HG02973 (cell line): ENCODE results near the gene HHAT.

Source experiments
- ATAC-seq: cut with Tn5 transposase; IDR thresholded peaks from one replicate; pipeline ENCODE4 v1.9.1; 2021; ENCODE audit warnings: moderate library complexity; ENCODE audit not compliant: unreplicated experiment

The HHAT gene

GRCh38 chr1:210477328-210477924 lies 148.7 kb downstream of the HHAT start:
- ATAC-seq, result no peak

DNA sequence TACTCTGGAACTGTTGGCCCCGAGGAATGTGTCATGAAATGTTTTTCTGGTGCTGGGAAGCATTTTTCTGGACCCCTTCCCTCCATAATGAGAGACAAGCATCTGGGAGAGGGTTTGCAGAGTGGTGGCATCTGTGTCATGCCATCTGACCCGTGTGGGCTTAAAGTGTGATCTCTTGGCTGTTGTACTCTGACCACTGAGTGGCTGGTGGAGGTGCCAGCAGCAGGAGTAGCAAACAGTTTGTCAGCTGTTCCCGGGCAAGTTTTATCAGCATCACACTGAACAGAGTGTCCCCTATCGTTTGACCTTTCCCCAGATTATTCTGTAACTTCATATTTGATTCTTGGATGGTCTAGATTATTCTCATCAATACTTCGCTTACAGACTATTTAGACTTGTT lies 150.1 kb downstream of the HHAT start:
- ATAC-seq, result no peak

DNA sequence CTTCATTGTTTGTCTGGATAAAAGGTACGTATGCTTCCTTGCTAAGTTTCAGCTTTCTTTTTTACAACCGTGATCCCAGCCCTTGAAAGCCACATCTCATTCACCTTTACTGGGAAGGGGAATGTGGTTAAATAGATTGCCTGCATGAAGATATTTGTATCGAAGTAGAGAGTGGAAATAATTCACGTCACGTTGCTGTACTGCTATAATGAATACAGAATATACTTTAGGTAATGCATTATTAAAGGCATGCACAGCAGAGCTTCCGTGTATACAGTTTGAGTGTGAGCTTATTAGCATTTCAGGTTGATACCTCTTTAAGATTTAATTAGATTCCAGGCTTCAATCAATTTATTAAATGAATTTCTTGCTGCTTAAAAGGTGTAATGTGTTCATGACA lies 153.8 kb downstream of the HHAT start:
- no peak for ATAC-seq

- ATAC-seq, result no peak
Measured at GRCh38 chr1:210482945-210483617, 154.4 kb downstream of the HHAT start.

DNA sequence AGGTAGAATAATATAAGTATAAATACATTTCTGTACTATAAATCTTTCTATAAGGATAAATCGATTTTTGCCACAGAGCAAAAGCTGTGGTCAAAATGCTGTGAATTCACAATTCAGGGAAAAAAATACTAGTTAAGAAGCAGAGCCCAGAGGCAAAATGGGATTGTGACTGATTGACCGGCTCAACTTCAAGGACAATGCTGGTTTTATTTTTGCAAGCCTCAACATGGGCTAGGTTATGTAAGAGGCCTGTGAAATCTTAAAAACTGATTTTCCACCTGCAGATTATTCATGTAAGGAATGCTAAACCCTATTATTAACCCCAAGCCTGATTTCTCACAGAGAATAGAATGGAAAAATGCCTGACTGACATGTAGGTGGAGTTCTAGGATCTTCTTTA lies 155.1 kb downstream of the HHAT start:
- no peak for ATAC-seq

DNA sequence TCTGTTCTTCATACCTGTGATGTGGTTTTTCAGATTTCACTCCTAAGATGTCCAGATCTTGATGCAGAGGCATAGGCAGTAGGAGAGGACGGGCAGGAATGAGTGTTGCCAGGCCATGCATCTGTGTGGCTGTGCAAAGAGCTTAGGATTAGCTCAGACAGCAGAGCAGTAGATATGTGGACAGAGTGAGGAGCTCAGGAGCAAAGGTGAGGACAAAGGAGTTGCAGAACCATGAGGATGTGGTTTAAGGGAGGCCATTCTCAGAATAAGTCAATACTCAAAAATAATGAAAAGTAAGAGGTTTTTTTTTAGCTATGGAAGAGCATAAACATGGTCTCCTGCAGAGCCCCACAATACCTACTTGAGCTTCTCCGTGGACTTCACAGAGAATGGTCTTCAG lies 158.3 kb downstream of the HHAT start:
- no peak for ATAC-seq

GRCh38 chr1:210489491-210489890 lies 160.8 kb downstream of the HHAT start:
- ATAC-seq, result no peak

DNA sequence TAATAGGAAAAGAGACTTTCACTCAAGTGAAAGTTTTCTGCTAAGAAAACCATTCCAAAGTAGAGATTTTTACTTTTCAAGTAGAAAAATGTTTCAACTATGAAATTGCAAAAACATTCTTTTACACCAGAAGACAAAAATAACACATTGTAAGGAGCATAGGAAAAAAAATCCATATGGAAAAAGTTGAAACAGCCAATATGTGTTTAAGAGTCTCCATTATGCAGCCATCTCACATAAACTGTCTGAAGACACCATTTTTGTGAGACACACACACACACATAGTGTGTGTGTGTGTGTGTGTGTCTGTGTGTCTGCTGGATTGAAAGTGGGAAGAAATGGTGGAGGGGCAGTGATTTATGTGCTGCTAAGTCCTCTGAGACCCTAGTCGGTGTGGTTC lies 162.1 kb downstream of the HHAT start:
- ATAC-seq, result no peak

- ATAC-seq, result no peak
Measured at GRCh38 chr1:210496063-210496462, 167.4 kb downstream of the HHAT start.

DNA sequence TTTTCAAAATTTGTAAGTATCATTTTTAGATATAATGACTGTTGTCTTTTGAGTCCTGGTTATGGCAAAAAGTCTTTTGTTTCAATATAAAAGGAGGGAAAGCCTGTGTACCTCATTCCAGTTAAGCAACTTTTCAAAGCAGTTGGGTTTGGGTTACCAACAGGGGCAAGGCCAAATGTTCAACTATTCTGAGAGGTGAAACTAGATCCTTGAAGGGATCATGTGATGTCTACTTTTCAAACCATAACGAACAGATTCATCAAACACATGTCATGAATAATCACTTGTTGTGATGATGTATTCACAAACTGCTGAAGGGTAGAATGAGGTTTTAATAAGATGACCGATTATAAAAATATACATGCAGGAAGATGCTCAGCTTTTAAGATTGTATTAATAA lies 171.3 kb downstream of the HHAT start:
- no peak for ATAC-seq

DNA sequence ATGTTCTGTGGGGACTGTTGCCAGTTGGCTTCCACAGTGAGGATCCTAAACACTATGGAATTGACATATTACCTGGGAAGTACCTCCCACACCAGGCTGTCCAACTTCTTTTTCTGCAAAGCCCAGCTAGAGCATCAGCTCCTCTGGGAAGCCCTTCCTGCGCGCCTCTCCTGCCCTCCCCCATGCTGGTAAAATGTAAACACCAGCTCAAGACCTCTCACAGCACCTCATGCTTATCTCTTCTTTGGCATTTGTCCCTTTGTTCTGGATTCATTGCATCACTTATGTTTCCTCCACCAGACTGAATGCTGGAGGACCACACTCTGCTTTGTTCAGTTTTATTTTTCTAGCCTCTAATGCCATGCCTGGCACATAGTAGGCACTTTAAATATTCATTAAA lies 172.1 kb downstream of the HHAT start:
- no peak for ATAC-seq

DNA sequence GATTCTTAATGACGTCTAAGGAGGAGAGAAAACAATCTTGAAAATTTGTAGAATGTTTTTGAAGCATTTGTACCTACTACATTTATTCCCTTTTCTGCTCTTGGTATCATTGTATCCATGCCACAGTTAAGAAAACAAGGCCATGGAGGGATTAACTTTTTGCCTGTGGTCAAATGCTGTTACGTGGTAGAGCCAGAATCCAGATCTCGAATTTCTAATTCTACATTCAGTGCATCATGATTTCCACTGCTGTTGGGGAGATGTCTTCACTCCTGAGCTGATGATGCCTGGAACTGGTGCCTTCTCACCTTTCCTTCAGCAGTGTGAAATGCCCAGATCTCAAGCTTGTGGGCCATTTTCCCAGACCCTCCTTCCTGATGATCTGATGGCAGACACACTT lies 175.6 kb downstream of the HHAT start:
- ATAC-seq, result no peak

GRCh38 chr1:210505601-210506496 lies 177.1 kb downstream of the HHAT start:
- no peak for ATAC-seq

- ATAC-seq, result no peak
Measured at GRCh38 chr1:210506689-210507088, 178.0 kb downstream of the HHAT start.

- ATAC-seq, result no peak
Measured at GRCh38 chr1:210516092-210516656, 187.5 kb downstream of the HHAT start.

- no peak for ATAC-seq
Measured at GRCh38 chr1:210516697-210517459, 188.2 kb downstream of the HHAT start.

GRCh38 chr1:210523830-210524229 lies 195.1 kb downstream of the HHAT start:
- no peak for ATAC-seq

DNA sequence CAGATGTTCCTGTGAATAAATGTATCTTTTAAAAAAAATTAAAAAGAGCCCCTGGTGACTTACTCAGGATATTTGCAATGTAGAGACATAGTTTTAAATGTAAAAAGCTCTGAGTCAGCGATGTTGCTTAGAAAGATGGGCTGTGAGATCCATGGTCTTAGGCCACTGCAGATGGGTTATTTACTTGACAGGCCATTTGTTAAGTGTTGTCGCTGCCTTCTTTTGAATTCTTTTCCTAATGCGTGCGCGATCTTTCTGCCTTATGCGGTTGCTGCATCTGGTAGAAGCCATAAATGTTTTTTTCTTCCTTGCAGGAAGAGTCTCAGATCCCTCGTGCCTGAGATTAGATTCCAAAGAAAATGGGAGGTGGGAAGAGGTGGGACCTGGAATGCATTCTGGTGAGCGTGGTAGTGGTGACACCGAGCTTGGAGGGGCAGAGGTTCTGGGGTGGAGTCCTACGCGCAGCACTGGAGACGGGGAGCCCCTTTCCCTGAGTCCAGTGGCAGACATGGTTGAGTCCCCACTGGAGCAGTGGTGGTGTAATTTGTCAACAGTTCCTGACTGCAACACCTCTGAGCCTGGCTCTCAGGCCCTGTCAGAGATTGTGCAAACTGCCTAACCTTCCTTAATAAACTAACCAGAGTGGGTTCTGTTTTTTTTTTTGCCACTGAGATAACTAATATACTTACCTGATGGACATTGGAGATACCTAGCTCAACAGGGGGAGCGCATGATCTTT lies 197.2 kb downstream of the HHAT start:
- no peak for ATAC-seq

DNA sequence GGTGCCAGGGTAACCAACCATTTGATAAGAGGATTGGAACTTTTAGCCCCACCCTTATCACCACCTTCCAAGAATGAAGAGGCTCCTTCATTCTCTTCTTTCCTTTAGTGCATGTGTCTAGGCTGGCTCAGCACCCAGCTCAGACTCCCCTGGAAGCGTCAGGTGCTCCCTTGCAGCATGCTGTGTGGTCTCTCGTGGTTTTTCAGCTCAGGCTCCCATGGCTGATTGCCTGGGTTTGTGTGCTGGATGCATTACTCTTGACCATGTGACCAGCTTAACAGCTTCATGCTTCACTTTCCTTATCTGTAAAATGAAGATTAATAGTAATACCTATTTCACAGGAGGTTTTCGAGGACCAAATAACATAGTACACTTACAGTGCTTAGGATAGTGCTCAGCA lies 198.4 kb downstream of the HHAT start:
- no peak for ATAC-seq
